ENCODE data around the gene DLX5. TPM values are rescaled to one million over a fixed set of nuclear protein-coding genes. Genes with fewer than 3 reads are reported as not detected.

DLX5 gene
- polyA plus RNA-seq, 1 donor from 2014 or later = 44.6 TPM

Small RNA genes within 50 kb of the gene (small RNA-seq; reads per million reads assigned to genes)
- gene RF01778 = 0 reads per million in 3 experiments

Other genes with a start within 250 kb of the DLX5 start
- 53.6 and 58.8 TPM in 2 replicates for gene DLX6, start 19.3 kb downstream of the DLX5 start, polyA plus RNA-seq
- gene SDHAF3, start 92.9 kb upstream of the DLX5 start, polyA plus RNA-seq = 26.0 and 28.3 TPM in 2 replicates